Measurements from ENCODE around the gene ZNF740. TPM values are rescaled to one million over a fixed set of nuclear protein-coding genes. Genes with fewer than 3 reads are reported as not detected.

The ZNF740 gene
- total RNA-seq, 3 donors from 2014 or later (not counting 1 experiment from before 2014, with no cell fraction given), result 37.1 to 65.9 (median 45.3) TPM

GRCh38 chr12:53169644-53170043, 10.9 kb upstream of the ZNF740 start:
- H3K9me3 Mint-ChIP-seq, result no peaks in the 10 kb centered on the region
- no peak for DNase-seq

GRCh38 chr12:53170215-53170614, 10.3 kb upstream of the ZNF740 start:
- DNase-seq, result no peak
- H3K36me3 ChIP-seq (ENCODE audit: control insufficient read depth, insufficient read depth, low read length), result peaks cover 3% of the 10 kb centered on the region
- Mint-ChIP-seq H3K27ac (no peak overlapping the region), H3K4me1 (no peaks in the 10 kb centered on the region), H3K4me3 (no peak overlapping the region), H3K27me3 (ENCODE audit: low read depth in 2 of 2) (no peaks in the 10 kb centered on the region), H3K9me3 (no peaks in the 10 kb centered on the region), H3K36me3 (peaks cover 8% of the 10 kb centered on the region)
- WGBS (ENCODE audit: insufficient coverage), result 94% methylated on average over 8 of the region's 8 CpGs
- H3K27ac ChIP-seq (ENCODE audit: low read length), result no peak overlapping the region
- intact Hi-C loops (cut with micrococcal nuclease), result no loop called here
- TF ChIP-seq CTCF (IDR thresholded peaks at IDR 0.05), result no peak
- ATAC-seq, result no peak
- H3K4me1 ChIP-seq (ENCODE audit: control insufficient read depth, insufficient read depth, low read length), result no peaks in the 10 kb centered on the region
- H3K27me3 ChIP-seq (ENCODE audit: control insufficient read depth, insufficient read depth, low read length), result no peaks in the 10 kb centered on the region
- no peak overlapping the region for H3K4me3 ChIP-seq (ENCODE audit: low read length)
- no peaks in the 10 kb centered on the region for H3K9me3 ChIP-seq (ENCODE audit: control insufficient read depth, insufficient read depth, low read length)

More at GRCh38 chr12:53169644-53170043, 10.9 kb upstream of the ZNF740 start:
- Histone ChIP-seq H3K4me3 (ENCODE audit: low read length) (no peak overlapping the region), H3K27me3 (ENCODE audit: control insufficient read depth, insufficient read depth, low read length) (no peaks in the 10 kb centered on the region), H3K27ac (ENCODE audit: low read length) (no peak overlapping the region), H3K9me3 (ENCODE audit: control insufficient read depth, insufficient read depth, low read length) (no peaks in the 10 kb centered on the region), H3K36me3 (ENCODE audit: control insufficient read depth, insufficient read depth, low read length) (peaks cover 3% of the 10 kb centered on the region), H3K4me1 (ENCODE audit: control insufficient read depth, insufficient read depth, low read length) (no peaks in the 10 kb centered on the region)
- intact Hi-C loops (cut with micrococcal nuclease), result no loop called here
- TF ChIP-seq CTCF (IDR thresholded peaks at IDR 0.05), result no peak
- no peaks in the 10 kb centered on the region for H3K27me3 Mint-ChIP-seq (ENCODE audit: low read depth in 2 of 2)
- no peaks in the 10 kb centered on the region for H3K4me1 Mint-ChIP-seq
- no peak overlapping the region for H3K4me3 Mint-ChIP-seq
- 94% methylated on average over 6 of the region's 7 CpGs for WGBS (ENCODE audit: insufficient coverage)
- H3K36me3 Mint-ChIP-seq, result peaks cover 8% of the 10 kb centered on the region
- H3K27ac Mint-ChIP-seq, result no peak overlapping the region
- no peak for ATAC-seq

GRCh38 chr12:53170876-53171724, 9.4 kb upstream of the ZNF740 start:
- Histone ChIP-seq H3K4me1 (ENCODE audit: control insufficient read depth, insufficient read depth, low read length) (no peaks in the 10 kb centered on the region), H3K36me3 (ENCODE audit: control insufficient read depth, insufficient read depth, low read length) (peaks cover 3% of the 10 kb centered on the region), H3K27ac (ENCODE audit: low read length) (no peak overlapping the region), H3K27me3 (ENCODE audit: control insufficient read depth, insufficient read depth, low read length) (no peaks in the 10 kb centered on the region), H3K4me3 (ENCODE audit: low read length) (no peak overlapping the region), H3K9me3 (ENCODE audit: control insufficient read depth, insufficient read depth, low read length) (no peaks in the 10 kb centered on the region)
- Mint-ChIP-seq H3K4me1 (no peaks in the 10 kb centered on the region), H3K9me3 (no peaks in the 10 kb centered on the region), H3K27me3 (ENCODE audit: low read depth in 2 of 2) (no peaks in the 10 kb centered on the region), H3K27ac (no peak overlapping the region), H3K36me3 (peaks cover 8% of the 10 kb centered on the region), H3K4me3 (no peak overlapping the region)
- ATAC-seq, result no peak
- intact Hi-C loops (cut with micrococcal nuclease), result no loop called here
- no peak for TF ChIP-seq CTCF (IDR thresholded peaks at IDR 0.05)
- no peak for DNase-seq
- 94% methylated on average over 14 of the region's 14 CpGs for WGBS (ENCODE audit: insufficient coverage)

Data from natural killer cell (primary cell).